Measurements from ENCODE around the gene PXN. TPM values are rescaled to one million over a fixed set of nuclear protein-coding genes. Genes with fewer than 3 reads are reported as not detected.
"Not testable (repeated sequence)": the region's sequence is repeated elsewhere in the genome, so short reads cannot be mapped to it uniquely, and the experiment has no call there.

The PXN gene
- total RNA-seq, 4 donors from 2014 or later: 36.3 to 54.0 (median 49.8) TPM

- peak in 1 of 2 donors; percentile 44 for DNase-seq (ENCODE audit: low spot score in 2 of 2)
- intact Hi-C loops (cut with DNase I; ENCODE audit: low total_unique reads): no loop called here
- TF ChIP-seq POLR2A (IDR thresholded peaks at IDR 0.05) (no peak), CTCF (IDR thresholded peaks at IDR 0.05) (no peak)
- no peak overlapping the region for H3K4me3 ChIP-seq (ENCODE audit: low read depth, poor library complexity, severe bottlenecking)
- WGBS, 2 donors: 67 to 82% methylated on average over 8 of the region's 8 CpGs
Observed at GRCh38 chr12:120259418-120260202, 5.9 kb downstream of the PXN start.

GRCh38 chr12:120258323-120258896, 7.1 kb downstream of the PXN start:
- no peak overlapping the region for H3K4me3 ChIP-seq (ENCODE audit: low read depth, poor library complexity, severe bottlenecking)
- DNase-seq (ENCODE audit: low spot score in 2 of 2): no peak
- 81 to 90% methylated on average over 5 of the region's 5 CpGs for WGBS, 2 donors
- intact Hi-C loops (cut with DNase I; ENCODE audit: low total_unique reads): no loop called here
- TF ChIP-seq POLR2A (IDR thresholded peaks at IDR 0.05): no peak
- TF ChIP-seq CTCF (IDR thresholded peaks at IDR 0.05): no peak

GRCh38 chr12:120257041-120257821, 8.3 kb downstream of the PXN start:
- DNase-seq (ENCODE audit: low spot score in 2 of 2): peak in 1 of 2 donors; percentile 32
- 20 to 23% methylated on average over 8 to 9 of the region's 9 CpGs for WGBS, 2 donors
- TF ChIP-seq POLR2A (IDR thresholded peaks at IDR 0.05) (no peak), CTCF (IDR thresholded peaks at IDR 0.05) (no peak)
- H3K4me3 ChIP-seq (ENCODE audit: low read depth, poor library complexity, severe bottlenecking): no peak overlapping the region
- intact Hi-C loops (cut with DNase I; ENCODE audit: low total_unique reads): no loop called here

- DNase-seq (ENCODE audit: low spot score in 2 of 2): no peak
- no peak overlapping the region for H3K4me3 ChIP-seq (ENCODE audit: low read depth, poor library complexity, severe bottlenecking)
- WGBS, 2 donors: 81 to 87% methylated on average over 7 of the region's 7 CpGs
- intact Hi-C loops (cut with DNase I; ENCODE audit: low total_unique reads): no loop called here
- TF ChIP-seq CTCF (IDR thresholded peaks at IDR 0.05) (no peak), POLR2A (IDR thresholded peaks at IDR 0.05) (no peak)
Observed at GRCh38 chr12:120254809-120255208, 10.7 kb downstream of the PXN start.

GRCh38 chr12:120253313-120253712, 12.2 kb downstream of the PXN start:
- 59 to 65% methylated on average over 6 of the region's 6 CpGs for WGBS, 2 donors
- H3K4me3 ChIP-seq (ENCODE audit: low read depth, poor library complexity, severe bottlenecking); intact Hi-C loops (cut with DNase I; ENCODE audit: low total_unique reads): not testable (repeated sequence)
- DNase-seq (ENCODE audit: low spot score in 2 of 2): peak in 1 of 2 donors; percentile 44
